Measurements from ENCODE around the gene TOLLIP. TPM values are rescaled to one million over a fixed set of nuclear protein-coding genes. Genes with fewer than 3 reads are reported as not detected.
A peak's percentile ranks its signal among the peaks of the same experiment; 100 is the strongest.

Gene TOLLIP
- total and polyA plus RNA-seq, 8 donors: 35.2 to 69.8 (median 45.7) TPM

DNA sequence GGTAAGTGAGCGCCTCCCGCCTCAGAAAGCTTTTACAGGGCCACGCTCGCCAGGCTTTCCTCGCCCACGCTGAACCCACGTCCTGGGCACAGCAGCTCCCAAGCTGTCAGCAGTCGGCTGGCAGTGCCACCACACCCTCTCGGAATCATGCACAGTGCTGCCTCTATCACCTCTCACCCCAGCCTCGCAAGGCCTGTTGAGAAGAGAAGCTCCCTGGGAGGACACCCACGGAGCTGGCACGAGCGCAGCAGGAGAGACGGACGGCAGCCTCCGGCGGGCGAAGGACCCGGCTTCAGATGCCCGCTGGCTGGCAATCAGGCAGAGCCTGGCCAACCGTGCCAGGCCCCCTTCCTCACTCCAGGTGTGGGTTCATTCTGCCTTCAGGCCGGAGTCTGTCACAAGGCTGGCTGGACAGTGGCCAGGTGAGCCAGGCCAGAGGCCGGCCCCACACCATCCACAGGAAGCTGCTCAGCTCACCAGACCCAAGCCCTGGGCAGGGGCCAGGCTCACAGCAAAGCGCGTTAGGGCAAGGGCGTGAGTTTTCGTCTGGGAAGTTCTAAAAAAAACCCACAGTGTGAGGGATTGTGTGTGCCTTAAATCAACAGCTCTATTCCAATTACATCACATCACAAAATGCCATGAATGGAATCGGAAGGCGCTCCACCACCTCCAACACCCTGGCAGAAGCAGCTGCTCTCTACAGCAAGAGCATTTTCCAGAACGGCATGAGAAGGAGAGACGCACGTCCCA is 33.2 kb downstream of the TOLLIP start:
- TF ChIP-seq, protein P1, sequence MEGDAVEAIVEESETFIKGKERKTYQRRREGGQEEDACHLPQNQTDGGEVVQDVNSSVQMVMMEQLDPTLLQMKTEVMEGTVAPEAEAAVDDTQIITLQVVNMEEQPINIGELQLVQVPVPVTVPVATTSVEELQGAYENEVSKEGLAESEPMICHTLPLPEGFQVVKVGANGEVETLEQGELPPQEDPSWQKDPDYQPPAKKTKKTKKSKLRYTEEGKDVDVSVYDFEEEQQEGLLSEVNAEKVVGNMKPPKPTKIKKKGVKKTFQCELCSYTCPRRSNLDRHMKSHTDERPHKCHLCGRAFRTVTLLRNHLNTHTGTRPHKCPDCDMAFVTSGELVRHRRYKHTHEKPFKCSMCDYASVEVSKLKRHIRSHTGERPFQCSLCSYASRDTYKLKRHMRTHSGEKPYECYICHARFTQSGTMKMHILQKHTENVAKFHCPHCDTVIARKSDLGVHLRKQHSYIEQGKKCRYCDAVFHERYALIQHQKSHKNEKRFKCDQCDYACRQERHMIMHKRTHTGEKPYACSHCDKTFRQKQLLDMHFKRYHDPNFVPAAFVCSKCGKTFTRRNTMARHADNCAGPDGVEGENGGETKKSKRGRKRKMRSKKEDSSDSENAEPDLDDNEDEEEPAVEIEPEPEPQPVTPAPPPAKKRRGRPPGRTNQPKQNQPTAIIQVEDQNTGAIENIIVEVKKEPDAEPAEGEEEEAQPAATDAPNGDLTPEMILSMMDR (IDR thresholded peaks at IDR 0.05): no peak
- FAIRE-seq: no peak
- intact Hi-C loops (cut with DNase I): no loop called here
- no peak overlapping the region for H3K4me3 ChIP-seq
- H3K27ac ChIP-seq: no peak overlapping the region
- no peaks in the 10 kb centered on the region for H3K27me3 ChIP-seq
- no peaks in the 10 kb centered on the region for H3K9me3 ChIP-seq
- H3K4me1 ChIP-seq: no peaks in the 10 kb centered on the region
- DNase-seq: peak in 2 of 6 donors; percentile 35 to 58
- peak in 1 of 4 donors; percentile 8 for ATAC-seq
- peaks cover 0 to 28% (median 14%) of the 10 kb centered on the region in 3 donors for H3K36me3 ChIP-seq
- WGBS, 2 donors: 88 to 90% methylated on average over 32 of the region's 32 CpGs

DNA sequence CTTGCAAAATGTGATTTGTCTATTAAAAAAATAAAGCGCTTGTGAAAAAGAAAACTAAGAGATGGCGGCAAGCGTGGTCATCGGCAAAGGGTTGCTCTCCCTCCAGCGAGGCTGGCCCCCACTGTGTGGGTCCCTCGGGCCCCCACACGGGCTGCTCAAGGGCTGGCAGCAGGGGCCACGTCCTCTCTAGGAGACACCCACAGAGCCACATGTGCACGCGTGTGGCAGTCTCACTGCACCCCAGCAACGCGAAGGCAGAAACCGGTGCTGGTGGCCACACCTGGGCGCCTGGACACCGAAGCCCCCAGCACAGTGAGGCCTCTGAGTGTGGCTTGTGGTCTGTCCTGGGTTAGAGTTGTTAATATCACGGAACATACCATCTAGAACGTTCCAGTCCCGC is 34.4 kb downstream of the TOLLIP start:
- no peak overlapping the region for H3K4me3 ChIP-seq
- WGBS, 2 donors: 89 to 90% methylated on average over 18 of the region's 18 CpGs
- H3K4me1 ChIP-seq: no peaks in the 10 kb centered on the region
- DNase-seq (peak in 1 of 6 donors; percentile 28), FAIRE-seq (no peak), ATAC-seq (no peak)
- no peaks in the 10 kb centered on the region for H3K9me3 ChIP-seq
- intact Hi-C loops (cut with DNase I): no loop called here
- H3K36me3 ChIP-seq: peaks cover 0 to 18% (median 13%) of the 10 kb centered on the region in 3 donors
- TF ChIP-seq, protein P1 (IDR thresholded peaks at IDR 0.05): no peak
- H3K27ac ChIP-seq: no peak overlapping the region
- H3K27me3 ChIP-seq: no peaks in the 10 kb centered on the region

DNA sequence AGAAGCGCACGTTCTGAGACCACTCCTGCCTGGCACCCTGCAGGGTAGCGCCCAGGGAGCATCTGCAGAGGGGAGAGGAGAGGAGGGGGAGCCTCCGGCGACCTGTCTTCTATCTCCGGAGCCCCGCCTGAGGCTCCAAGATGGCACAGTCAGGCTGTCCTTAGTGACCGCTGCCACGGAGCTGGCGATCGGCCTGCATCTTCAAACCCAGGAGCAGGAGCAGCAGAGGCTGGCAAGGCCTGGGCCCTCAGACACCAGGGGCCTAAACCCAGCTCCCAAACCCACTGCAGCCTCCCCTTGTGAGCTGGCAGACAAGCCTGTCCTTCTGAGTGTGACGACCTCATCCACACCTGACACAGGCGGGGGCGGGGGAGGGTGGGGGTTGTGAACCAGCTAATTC is 34.9 kb downstream of the TOLLIP start:
- Histone ChIP-seq H3K27ac (no peak overlapping the region), H3K4me1 (no peaks in the 10 kb centered on the region), H3K9me3 (no peaks in the 10 kb centered on the region), H3K36me3 (peaks cover 0 to 14% (median 12%) of the 10 kb centered on the region in 3 donors), H3K27me3 (no peaks in the 10 kb centered on the region), H3K4me3 (no peak overlapping the region)
- TF ChIP-seq, protein P1 (IDR thresholded peaks at IDR 0.05): no peak
- DNase-seq (peak in 2 of 6 donors; percentile 22 to 37), ATAC-seq (no peak), FAIRE-seq (no peak)
- intact Hi-C loops (cut with DNase I): no loop called here
- 92 to 93% methylated on average over 14 of the region's 14 CpGs for WGBS, 2 donors

GRCh38 chr11:1272531-1272930 is 36.9 kb downstream of the TOLLIP start:
- WGBS, 2 donors: 93 to 97% methylated on average over 28 to 30 of the region's 30 CpGs
- H3K4me1 ChIP-seq: no peaks in the 10 kb centered on the region
- H3K4me3 ChIP-seq: no peak overlapping the region
- H3K9me3 ChIP-seq: no peaks in the 10 kb centered on the region
- TF ChIP-seq, protein P1 (IDR thresholded peaks at IDR 0.05): no peak
- peak in 2 of 6 donors; percentile 24 to 45 for DNase-seq
- ATAC-seq: no peak
- FAIRE-seq: no peak
- intact Hi-C loops (cut with DNase I): no loop called here
- H3K27me3 ChIP-seq: no peaks in the 10 kb centered on the region
- H3K27ac ChIP-seq: no peak overlapping the region
- peaks cover 0 to 14% (median 7%) of the 10 kb centered on the region in 3 donors for H3K36me3 ChIP-seq

- Histone ChIP-seq H3K4me1 (no peaks in the 10 kb centered on the region), H3K4me3 (no peak overlapping the region), H3K27me3 (no peaks in the 10 kb centered on the region), H3K9me3 (no peaks in the 10 kb centered on the region), H3K36me3 (peaks cover 0 to 13% (median 7%) of the 10 kb centered on the region in 3 donors), H3K27ac (no peak overlapping the region)
- FAIRE-seq (no peak), ATAC-seq (no peak), DNase-seq (peak in 2 of 6 donors; percentile 26 to 74)
- 90 to 92% methylated on average over 30 of the region's 30 CpGs for WGBS, 2 donors
- TF ChIP-seq, protein P1 (IDR thresholded peaks at IDR 0.05): no peak
- intact Hi-C loops (cut with DNase I): no loop called here
These were observed 37.5 kb downstream of the TOLLIP start for GRCh38 chr11:1271927-1272326.

Data from pancreas (tissue), 10 donors.